GM21737 (cell line): ENCODE measurements around the gene ASAP3.
"Not testable (repeated sequence)": the region's sequence is repeated elsewhere in the genome, so short reads cannot be mapped to it uniquely, and the experiment has no call there.

ENCODE experiments used
- ATAC-seq: cut with Tn5 transposase; IDR thresholded peaks from one replicate; pipeline ENCODE4 v1.9.1; 2021; ENCODE audit warnings: mild to moderate bottlenecking, moderate library complexity; ENCODE audit not compliant: unreplicated experiment

ASAP3 gene

DNA sequence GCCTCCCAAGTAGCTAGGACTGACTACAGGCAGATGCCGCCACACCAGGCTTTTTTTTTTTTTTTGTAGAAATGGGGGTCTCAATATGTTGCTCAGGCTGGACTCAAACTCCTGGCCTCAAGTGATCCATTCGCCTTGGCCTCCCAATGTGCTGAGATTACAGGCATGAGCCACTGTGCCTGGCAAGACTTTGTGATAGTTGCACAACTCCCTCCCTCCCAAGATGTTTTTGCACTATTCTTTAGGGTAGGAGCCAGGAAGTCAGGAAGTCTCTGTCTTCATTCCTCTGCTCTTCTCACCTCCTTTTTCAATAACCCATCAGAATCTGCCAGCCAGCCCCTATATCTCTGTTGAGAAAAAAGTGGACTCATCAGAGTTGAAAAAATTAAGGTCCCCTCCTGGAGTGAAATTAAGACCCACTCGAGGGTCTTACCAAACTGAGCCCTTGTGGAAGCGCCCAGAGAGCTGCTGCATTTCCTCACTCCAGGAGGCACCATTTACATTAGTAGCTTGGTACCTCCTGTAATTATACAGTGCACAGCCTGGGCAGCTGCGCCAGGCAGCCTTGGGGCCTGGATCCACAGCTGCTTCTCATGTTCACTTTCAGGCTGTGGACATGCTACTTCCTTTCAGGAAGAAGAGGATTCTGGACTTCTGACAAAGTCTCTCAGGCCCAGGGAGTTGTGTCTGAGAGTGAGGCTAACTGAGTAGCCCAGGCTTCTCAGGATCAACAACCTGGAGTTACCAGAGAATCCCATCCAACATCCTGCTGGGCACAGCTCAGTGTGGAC, 83.5 kb downstream of the ASAP3 start:
- ATAC-seq: no peak

DNA sequence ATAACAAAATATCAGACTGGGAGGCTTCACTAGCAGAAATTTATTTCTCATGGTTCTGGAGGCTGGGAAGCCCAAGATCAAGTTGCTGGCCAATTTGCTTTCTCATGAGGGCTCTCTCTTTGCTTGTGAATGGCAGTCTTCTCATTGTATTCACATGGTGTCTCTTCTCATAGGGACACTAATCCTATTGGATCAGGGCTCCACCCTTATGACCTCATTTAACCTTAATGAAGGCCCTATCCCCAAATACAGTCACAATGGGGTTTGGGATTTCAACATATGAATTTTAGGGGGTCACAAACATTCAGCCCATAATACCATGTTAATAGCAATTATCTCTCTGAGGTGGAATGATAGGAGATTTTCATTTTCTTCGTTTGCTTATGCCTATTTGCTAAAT, 84.8 kb downstream of the ASAP3 start:
- ATAC-seq: no peak

DNA sequence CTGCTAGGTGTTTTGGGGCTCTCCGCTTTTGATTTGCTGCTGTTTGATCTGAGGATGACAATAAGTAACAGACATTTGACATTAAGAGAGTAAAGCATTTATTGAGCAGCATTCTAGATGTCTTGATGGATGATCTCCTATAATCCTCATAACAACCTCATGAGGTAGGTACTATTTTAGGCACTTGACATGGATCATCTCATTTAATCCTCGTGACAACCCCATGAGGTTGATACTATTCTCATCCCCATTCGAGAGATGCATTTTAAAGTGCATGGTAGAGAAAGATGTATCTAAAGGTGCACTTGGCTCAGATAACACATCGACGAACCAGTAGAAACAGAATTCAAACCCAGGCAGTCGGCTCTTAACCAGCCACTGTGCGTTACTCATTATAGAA, 86.1 kb downstream of the ASAP3 start:
- ATAC-seq: no peak

GRCh38 chr1:23396380-23396779, 87.6 kb downstream of the ASAP3 start:
- ATAC-seq: no peak

GRCh38 chr1:23395849-23396248, 88.1 kb downstream of the ASAP3 start:
- no peak for ATAC-seq

- ATAC-seq: no peak
Measured at GRCh38 chr1:23395154-23395724, 88.7 kb downstream of the ASAP3 start.

- no peak for ATAC-seq
Measured at GRCh38 chr1:23394684-23395083, 89.3 kb downstream of the ASAP3 start.

- ATAC-seq: no peak
Measured at GRCh38 chr1:23394181-23394580, 89.8 kb downstream of the ASAP3 start.

- no peak for ATAC-seq
Measured at GRCh38 chr1:23393706-23394105, 90.3 kb downstream of the ASAP3 start.

GRCh38 chr1:23392125-23392855, 91.7 kb downstream of the ASAP3 start:
- no peak for ATAC-seq

DNA sequence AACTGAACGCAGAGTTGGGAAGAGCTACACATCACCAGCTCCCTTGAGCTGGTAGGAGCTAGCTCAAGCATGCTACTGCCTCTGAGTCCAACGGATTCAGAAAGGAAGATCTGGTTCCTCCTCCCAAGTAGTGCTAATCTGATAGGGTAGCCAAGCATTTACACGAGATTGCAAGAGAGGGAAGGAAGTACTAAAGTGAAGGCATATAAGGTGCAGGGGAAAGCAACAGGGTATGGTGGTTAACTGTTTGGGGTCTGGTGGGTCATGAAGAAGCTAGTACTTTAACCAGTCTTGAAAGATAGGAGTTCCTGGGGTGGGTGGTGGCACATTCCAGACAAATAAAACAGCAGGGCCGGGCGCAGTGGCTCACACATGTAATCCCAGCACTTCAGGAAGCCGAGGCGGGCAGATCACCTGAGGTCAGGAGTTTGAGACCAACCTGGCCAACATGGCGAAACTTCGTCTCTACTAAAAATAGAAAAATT, 94.1 kb downstream of the ASAP3 start:
- no peak for ATAC-seq

DNA sequence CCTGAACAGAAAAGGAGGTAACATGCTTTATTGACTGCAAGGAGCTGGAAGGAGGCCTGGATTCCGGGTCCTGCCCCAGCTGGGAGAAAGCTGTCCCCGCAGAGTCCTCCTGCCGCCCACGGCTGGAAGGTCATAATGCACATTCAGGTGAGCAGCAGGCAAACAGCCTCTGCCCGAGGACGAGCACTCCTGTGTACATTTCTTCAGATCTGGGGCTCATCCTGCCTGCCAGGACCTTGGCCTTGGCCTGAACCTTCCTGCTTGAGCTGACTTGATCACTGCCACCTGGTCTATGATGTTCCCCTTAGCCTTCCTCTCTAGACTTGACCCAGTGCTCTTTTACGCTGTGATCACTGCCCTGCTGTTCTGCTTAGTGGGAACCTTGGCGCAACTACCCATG, 96.5 kb downstream of the ASAP3 start:
- ATAC-seq: no peak

DNA sequence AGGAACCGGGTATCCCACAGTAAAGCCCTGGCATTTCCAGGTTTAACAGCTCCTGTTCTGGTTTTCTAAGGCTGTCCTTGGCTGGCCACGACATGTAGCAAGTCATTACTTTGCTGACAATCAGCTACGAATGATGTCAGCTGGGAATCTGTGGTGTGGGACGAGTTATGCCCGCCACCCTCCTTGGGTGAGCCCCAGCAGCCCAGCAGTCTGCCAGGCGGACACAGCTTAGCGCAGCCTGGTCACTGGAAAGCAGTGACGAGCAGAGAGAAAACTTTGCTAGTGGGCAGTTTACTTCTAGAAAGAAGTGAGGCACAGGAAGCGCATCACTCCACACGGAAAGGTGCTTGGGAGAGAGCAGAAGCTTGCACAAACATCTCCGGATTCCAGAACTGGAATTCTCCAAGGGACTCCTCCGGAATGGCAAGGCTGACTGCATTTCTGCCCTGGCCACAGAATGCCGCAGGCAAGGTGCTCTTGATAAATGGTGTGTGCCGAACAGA, 98.8 kb downstream of the ASAP3 start:
- no peak for ATAC-seq

DNA sequence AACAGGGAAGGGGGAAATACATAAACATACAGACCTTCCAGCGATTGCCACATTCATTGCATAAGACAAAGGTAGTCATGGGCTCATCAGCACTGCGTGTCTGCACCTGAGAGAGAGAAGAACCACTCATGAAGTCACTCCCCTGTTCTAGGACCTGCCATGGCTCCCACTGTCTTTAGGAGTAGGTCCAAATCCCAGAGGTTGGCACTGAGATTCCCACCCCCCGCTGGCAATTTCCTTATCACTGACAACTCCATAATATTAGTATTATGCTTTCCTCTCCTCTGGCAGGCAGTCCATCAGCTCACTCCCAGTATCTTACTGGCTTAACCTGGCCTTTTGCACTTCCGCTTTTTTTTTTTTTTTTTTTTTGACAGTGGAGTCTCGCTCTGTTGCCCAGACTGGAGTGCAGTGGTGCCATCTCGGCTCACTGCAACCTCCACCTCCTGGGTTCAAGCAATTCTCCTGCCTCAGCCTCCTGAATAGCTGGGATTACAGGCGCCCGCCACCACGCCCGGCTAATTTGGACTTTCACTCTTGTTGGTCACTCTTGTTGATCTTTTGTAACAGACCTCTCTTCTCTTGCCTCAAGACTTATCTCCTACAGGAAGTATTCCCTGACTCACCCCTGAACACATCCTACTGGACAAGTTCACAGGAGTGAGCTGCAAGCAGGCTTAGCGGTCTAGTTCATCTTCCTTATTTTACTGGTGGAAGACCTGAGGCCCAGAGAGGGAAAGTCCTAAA, 99.5 kb downstream of the ASAP3 start:
- ATAC-seq: no peak

- no peak for ATAC-seq
Measured at GRCh38 chr1:23383577-23384311, 100.2 kb downstream of the ASAP3 start.

- no peak for ATAC-seq
Measured at GRCh38 chr1:23381233-23381885, 102.6 kb downstream of the ASAP3 start.

DNA sequence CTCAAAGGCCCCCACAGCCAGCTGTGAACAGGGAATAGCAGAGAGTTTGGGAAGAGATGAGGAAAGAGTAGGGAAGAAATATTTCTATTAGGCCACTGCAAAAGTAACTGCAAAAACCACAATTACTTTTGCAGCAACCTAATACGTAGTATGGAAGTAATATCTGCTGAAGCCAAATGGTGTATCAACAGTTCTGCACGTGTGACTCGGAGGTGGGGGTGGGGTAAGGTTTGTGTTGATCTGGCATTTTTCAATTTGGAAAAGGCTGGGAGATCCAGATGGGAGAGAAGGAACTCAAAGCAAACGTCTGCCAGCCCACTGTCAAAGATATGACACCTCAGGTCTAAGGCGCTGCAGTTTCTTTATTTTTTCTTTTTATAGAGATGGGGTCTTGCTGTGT, 103.3 kb downstream of the ASAP3 start:
- ATAC-seq: no peak

DNA sequence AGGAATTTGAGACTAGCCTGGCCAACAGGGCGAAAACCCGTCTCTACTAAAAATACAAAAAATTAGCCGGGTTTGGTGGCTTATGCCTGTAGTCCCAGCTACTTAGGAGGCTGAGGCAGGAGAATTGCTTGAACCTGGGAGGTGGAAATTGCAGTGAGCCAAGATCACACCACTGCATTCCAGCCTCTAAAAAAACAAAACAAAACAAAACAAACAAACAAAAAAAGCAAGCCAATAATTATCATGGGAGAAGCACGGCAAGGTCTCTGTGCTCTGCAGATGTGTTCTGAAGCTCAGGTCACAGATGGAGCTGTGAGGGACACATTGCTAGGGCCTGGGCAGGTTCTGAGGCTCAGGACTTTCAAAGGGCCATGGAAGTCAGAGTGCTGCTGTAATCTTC, 103.7 kb downstream of the ASAP3 start:
- not testable (repeated sequence) for ATAC-seq
